ENCODE measurements around the gene SLC25A29. TPM values are rescaled to one million over a fixed set of nuclear protein-coding genes. Genes with fewer than 3 reads are reported as not detected.

Gene SLC25A29
- total and polyA plus RNA-seq, 2 of the 13 experiments (the other 11 are each of a cell fraction or from before 2014, with no cell fraction given), result 12.2 to 17.2 TPM

- no peak for TF ChIP-seq TFDP2 (CRISPR knock-in tag; IDR thresholded peaks at IDR 0.05)
- no peak for TF ChIP-seq ZNF768 (CRISPR knock-in tag; IDR thresholded peaks at IDR 0.05)
- no peak for TF ChIP-seq ZMYM3 (CRISPR knock-in tag; IDR thresholded peaks at IDR 0.05)
- no peak for TF ChIP-seq ZNF790 (CRISPR knock-in tag; IDR thresholded peaks at IDR 0.05; ENCODE audit: borderline replicate concordance)
- TF ChIP-seq FUBP1 (CRISPR knock-in tag; IDR thresholded peaks at IDR 0.05; ENCODE audit: borderline replicate concordance), result no peak
- TF ChIP-seq GFI1 (CRISPR knock-in tag; IDR thresholded peaks at IDR 0.05; ENCODE audit: borderline replicate concordance), result peak; percentile 63
- no peak for TF ChIP-seq PITX1 (CRISPR knock-in tag; IDR thresholded peaks at IDR 0.05)
- no peak for TF ChIP-seq ZZZ3 (CRISPR knock-in tag; IDR thresholded peaks at IDR 0.05; ENCODE audit: borderline replicate concordance)
- no peak for TF ChIP-seq POLR2AphosphoS2 (IDR thresholded peaks at IDR 0.05; ENCODE audit: low read depth, low read length)
- no peak for TF ChIP-seq ZBTB42 (CRISPR knock-in tag; IDR thresholded peaks at IDR 0.05)
- no peak for TF ChIP-seq ZNF124 (CRISPR knock-in tag; IDR thresholded peaks at IDR 0.05)
- TF ChIP-seq SMARCE1 (IDR thresholded peaks at IDR 0.05; ENCODE audit: borderline replicate concordance), result no peak
- TF ChIP-seq SALL2 (CRISPR knock-in tag; IDR thresholded peaks at IDR 0.05), result no peak
- TF ChIP-seq STAT6 (CRISPR knock-in tag; IDR thresholded peaks at IDR 0.05; ENCODE audit: borderline replicate concordance), result no peak
- TF ChIP-seq PRDM10 (CRISPR knock-in tag; IDR thresholded peaks at IDR 0.05; ENCODE audit: low read depth), result no peak
These were observed 1.7 kb upstream of the SLC25A29 start (continued) for GRCh38 chr14:100307766-100308426.
